HAP-1 (cell line): ENCODE data around the gene PXDN.
A peak's percentile ranks its signal among the peaks of the same experiment; 100 is the strongest.
"Not testable (repeated sequence)": the region's sequence is repeated elsewhere in the genome, so short reads cannot be mapped to it uniquely, and the experiment has no call there.

Experiments
- DNase-seq, 2 experiments: peaks; one replicate each; pipeline ENCODE4 v3.0.0-alpha.2; 2016 to 2020; ENCODE audit warnings: low spot score in 2 of 2
- H3K27me3 ChIP-seq: fragments of 250-450 bp; sonication (Bioruptor Pico); 2 replicates; pipeline ENCODE4 v1.5.1; 2020; ENCODE audit warnings: low read depth, mild to moderate bottlenecking, moderate library complexity
- H3K36me3 ChIP-seq: fragments of 250-450 bp; sonication (Bioruptor Pico); replicated peaks from 2 replicates; pipeline ENCODE4 v1.5.1; 2020; ENCODE audit warnings: mild to moderate bottlenecking
- H3K4me1 ChIP-seq: fragments of 250-450 bp; sonication (Bioruptor Pico); 2 replicates; pipeline ENCODE4 v1.5.1; 2020; ENCODE audit warnings: mild to moderate bottlenecking
- H3K4me3 ChIP-seq: fragments of 250-450 bp; sonication (Bioruptor Pico); 2 replicates; pipeline ENCODE4 v1.5.1; 2020; ENCODE audit warnings: mild to moderate bottlenecking, moderate library complexity
- H3K9me3 ChIP-seq: fragments of 250-450 bp; sonication (Bioruptor Pico); 2 replicates; pipeline ENCODE4 v1.5.1; 2020; ENCODE audit warnings: mild to moderate bottlenecking, moderate library complexity
- in situ Hi-C: fragments of 300-500 bp; cut with MboI; formaldehyde crosslinking; loops from 3 replicates; pipeline ENCODE4 v1.14.3; 2020; ENCODE audit warnings: low sequenced_read_pairs, inconsistent platforms, mixed read lengths

PXDN gene

DNA sequence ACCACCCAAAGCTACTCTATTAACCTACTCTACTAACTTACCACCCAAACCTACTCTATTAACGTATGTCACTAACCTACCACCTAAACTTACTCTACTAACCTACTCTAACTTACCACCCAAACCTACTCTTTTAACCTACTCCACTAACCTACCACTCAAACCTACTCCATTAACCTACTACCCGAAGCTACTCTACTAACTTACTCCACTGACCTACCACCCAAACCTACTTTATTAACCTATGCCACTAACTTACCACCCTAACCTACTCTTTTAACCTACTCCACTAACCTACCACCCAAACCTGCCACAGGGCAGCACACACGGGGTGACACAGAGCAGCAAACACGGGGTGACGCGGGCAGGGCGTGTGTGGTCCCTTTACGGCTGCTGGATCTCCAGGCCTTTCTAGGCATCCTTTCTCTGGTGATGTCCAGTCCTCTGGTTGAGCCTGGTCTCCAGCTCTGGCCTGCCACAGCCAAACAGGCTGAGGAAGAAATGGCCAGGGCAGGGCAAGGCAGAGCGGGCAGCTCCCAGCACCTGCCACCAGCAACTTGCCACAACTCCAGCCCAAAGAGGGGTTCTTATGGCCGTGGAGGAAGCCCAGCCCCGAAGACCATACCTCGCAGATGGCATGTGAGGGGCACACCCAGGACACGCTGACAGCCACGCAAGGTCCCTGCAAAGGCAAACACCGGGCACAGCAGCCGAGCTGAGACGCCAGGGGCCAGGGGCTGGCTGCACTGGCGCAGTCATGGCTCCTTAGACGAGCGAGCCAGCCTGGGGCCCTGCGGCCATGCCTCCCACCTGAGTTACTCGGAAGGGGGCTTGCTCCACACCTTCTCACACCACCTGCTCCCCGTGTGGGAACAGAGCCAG is 25.7 kb downstream of the PXDN start:
- H3K27me3 ChIP-seq, result no peaks in the 10 kb centered on the region
- H3K4me1 ChIP-seq, result no peaks in the 10 kb centered on the region
- no peak for DNase-seq
- no peaks in the 10 kb centered on the region for H3K9me3 ChIP-seq
- no peak overlapping the region for H3K4me3 ChIP-seq
- no peaks in the 10 kb centered on the region for H3K36me3 ChIP-seq
- in situ Hi-C loops, result no loop called here

DNA sequence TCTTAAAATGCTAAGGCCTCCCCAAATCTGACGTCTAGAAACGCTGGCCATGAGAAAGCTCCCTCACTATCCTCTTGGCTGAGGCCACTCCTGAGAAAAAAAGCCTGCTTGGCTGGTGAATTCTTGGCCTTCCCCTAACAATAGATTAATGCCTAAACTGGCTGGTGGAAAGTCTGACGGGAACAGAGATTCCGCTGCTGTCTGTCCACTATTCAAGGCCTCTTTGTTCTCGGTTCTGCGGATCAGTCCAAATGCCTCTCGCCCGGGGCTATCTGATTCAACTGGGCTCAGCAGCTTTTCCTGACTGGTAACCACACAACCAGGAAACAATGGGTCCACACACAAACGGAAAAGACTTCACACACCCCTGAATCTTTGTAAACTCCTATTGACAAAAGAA is 27.2 kb downstream of the PXDN start:
- H3K9me3 ChIP-seq, result no peaks in the 10 kb centered on the region
- in situ Hi-C loops, result no loop called here
- H3K36me3 ChIP-seq, result no peaks in the 10 kb centered on the region
- no peaks in the 10 kb centered on the region for H3K27me3 ChIP-seq
- DNase-seq, result no peak
- H3K4me3 ChIP-seq, result no peak overlapping the region
- no peaks in the 10 kb centered on the region for H3K4me1 ChIP-seq

- no peaks in the 10 kb centered on the region for H3K27me3 ChIP-seq
- H3K36me3 ChIP-seq, result no peaks in the 10 kb centered on the region
- no peak overlapping the region for H3K4me3 ChIP-seq
- no peak for DNase-seq
- no peaks in the 10 kb centered on the region for H3K9me3 ChIP-seq
- in situ Hi-C loops, result no loop called here
- H3K4me1 ChIP-seq, result no peaks in the 10 kb centered on the region
Measured at GRCh38 chr2:1716441-1716840, 27.9 kb downstream of the PXDN start.

DNA sequence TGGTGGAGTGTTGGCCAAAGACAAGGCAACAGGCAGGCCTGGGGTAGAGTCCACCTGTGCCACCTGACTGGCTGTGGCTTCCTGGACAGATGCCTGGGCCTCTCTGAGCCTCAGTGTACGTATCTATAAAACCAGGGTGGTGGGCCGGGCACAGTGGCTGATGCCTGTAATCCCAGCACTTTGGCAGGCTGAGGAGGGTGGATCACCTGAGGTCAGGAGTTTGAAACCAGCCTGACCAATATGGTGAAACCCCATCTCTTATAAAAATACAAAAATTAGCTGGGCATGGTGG is 28.4 kb downstream of the PXDN start:
- in situ Hi-C loops, DNase-seq, H3K4me1 ChIP-seq, H3K27me3 ChIP-seq, H3K36me3 ChIP-seq, H3K9me3 ChIP-seq, H3K4me3 ChIP-seq: not testable (repeated sequence)

GRCh38 chr2:1715184-1716013 is 28.9 kb downstream of the PXDN start:
- no peak overlapping the region for H3K4me3 ChIP-seq
- H3K36me3 ChIP-seq, result no peaks in the 10 kb centered on the region
- no peak for DNase-seq
- H3K9me3 ChIP-seq, result no peaks in the 10 kb centered on the region
- H3K27me3 ChIP-seq, result no peaks in the 10 kb centered on the region
- H3K4me1 ChIP-seq, result no peaks in the 10 kb centered on the region
- in situ Hi-C loops, result no loop called here

DNA sequence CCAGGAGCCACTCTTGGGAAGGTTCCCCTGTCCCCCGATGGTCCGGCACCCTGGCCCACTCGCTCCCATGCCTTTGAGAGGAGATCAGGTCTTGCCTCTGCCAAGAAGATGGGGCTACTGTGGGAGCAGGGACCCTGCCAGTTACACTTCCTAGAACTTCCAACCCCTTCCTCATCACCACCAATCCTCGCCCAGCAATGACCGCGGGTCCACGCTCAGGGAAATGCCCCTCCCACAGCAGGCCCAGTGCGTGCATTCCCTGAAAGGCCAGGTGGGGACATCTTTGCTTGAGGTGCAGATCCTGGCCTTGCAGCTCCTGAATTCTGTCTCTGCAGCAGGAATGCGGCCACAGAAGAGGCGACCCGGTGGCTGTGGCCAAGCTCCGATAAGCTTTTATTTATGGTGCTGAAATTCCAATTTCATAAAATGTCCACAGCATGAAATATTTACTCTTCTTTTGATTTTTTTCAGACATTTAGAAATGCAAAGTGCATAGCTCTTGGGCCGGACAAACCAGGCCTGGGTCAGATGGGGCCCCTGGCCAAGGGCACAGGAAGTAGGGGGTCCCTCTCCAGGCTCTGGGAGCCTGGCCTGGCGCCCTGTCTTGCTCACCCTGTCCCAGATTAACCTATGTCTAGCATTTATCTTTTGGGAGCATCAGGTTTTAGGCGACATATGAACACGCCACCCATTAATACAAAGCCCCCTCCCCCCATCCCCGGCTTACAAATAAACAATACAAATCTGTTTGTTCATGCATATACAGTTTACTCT is 29.8 kb downstream of the PXDN start:
- in situ Hi-C loops, result no loop called here
- no peak for DNase-seq

GRCh38 chr2:1713839-1714236 is 30.5 kb downstream of the PXDN start:
- no peaks in the 10 kb centered on the region for H3K9me3 ChIP-seq
- no peak for DNase-seq
- H3K4me1 ChIP-seq, result no peaks in the 10 kb centered on the region
- in situ Hi-C loops, result no loop called here
- no peak overlapping the region for H3K4me3 ChIP-seq
- no peaks in the 10 kb centered on the region for H3K27me3 ChIP-seq
- H3K36me3 ChIP-seq, result no peaks in the 10 kb centered on the region

More for the DNA sequence above, 29.8 kb downstream of the PXDN start:
- no peak overlapping the region for H3K4me3 ChIP-seq
- no peaks in the 10 kb centered on the region for H3K36me3 ChIP-seq
- H3K27me3 ChIP-seq, result no peaks in the 10 kb centered on the region
- H3K4me1 ChIP-seq, result no peaks in the 10 kb centered on the region
- H3K9me3 ChIP-seq, result no peaks in the 10 kb centered on the region

DNA sequence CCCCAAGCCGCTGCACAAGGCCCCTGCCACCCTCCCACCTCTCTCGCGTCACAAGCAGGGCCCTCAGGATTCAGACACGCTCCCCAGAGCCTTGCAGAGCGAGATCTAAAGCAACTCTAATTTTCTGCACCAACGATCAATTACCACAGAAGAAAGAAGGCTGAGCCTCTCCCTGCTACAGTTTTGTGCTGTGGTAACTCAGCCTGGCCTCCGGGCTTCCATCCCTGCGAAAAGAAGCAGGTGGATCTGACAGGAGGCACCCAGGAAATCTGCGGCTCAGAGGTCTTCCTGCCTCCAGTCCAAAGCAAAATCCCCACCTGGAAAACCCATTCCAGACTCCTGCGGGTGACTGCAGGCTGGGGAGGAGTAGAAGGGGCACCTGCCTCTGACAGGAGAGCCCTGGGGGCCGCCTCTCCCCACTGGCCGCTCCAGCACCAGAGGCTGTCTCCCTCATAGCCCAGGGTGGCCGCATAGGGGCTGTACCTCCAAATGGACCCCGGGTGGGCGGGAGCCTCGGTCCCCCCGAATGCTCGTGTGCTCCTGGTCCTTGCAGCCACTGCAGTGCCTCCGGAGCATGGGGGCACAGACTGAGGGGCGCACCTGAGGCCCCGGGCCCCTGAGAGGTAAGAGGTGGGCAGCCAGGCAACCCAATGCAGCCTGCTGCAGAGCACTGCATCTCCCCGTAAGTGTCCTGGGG is 31.0 kb downstream of the PXDN start:
- no peaks in the 10 kb centered on the region for H3K9me3 ChIP-seq
- no peak overlapping the region for H3K4me3 ChIP-seq
- DNase-seq, result no peak
- no peaks in the 10 kb centered on the region for H3K27me3 ChIP-seq
- no peaks in the 10 kb centered on the region for H3K36me3 ChIP-seq
- in situ Hi-C loops, result no loop called here
- H3K4me1 ChIP-seq, result no peaks in the 10 kb centered on the region

DNA sequence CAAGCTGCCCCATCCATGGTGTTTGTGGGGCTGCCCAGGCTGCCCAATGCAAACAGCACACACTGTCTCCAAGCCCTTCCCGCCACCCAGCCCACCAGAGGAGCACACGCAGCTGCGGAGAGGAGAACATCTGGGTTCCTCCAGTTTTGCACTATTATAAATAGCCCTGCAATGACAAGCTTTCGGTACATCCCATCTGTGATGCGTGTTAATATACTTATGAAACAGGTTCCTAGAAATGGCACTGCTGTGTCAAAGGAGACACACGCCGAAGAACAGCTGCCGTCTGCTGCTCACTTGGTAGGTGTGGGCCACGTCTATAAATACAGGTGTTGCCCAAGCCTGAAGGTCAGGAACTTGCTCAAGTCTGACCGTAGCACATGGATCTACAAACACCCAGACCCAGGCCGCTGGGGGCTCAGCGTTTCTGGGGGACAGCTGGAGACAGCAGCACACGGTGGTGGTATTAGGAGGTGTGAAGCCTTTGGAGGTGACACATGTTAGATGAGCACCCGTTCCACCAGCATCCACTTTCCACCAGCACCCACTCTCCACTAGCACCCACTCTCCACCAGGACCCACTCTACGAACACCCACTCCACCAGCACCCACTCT is 34.3 kb downstream of the PXDN start:
- Histone ChIP-seq H3K27me3 (no peaks in the 10 kb centered on the region), H3K4me1 (no peaks in the 10 kb centered on the region), H3K9me3 (no peaks in the 10 kb centered on the region), H3K4me3 (no peak overlapping the region), H3K36me3 (no peaks in the 10 kb centered on the region)
- in situ Hi-C loops, result no loop called here
- no peak for DNase-seq

GRCh38 chr2:1709335-1709605 is 35.0 kb downstream of the PXDN start:
- H3K9me3 ChIP-seq, result no peaks in the 10 kb centered on the region
- no peaks in the 10 kb centered on the region for H3K4me1 ChIP-seq
- in situ Hi-C loops, result no loop called here
- DNase-seq, result no peak
- no peaks in the 10 kb centered on the region for H3K27me3 ChIP-seq
- H3K36me3 ChIP-seq, result no peaks in the 10 kb centered on the region
- H3K4me3 ChIP-seq, result no peak overlapping the region

GRCh38 chr2:1708476-1709334 is 35.6 kb downstream of the PXDN start:
- H3K9me3 ChIP-seq, result no peaks in the 10 kb centered on the region
- in situ Hi-C loops, result no loop called here
- DNase-seq, result no peak
- no peaks in the 10 kb centered on the region for H3K4me1 ChIP-seq
- no peaks in the 10 kb centered on the region for H3K36me3 ChIP-seq
- H3K27me3 ChIP-seq, result no peaks in the 10 kb centered on the region
- no peak overlapping the region for H3K4me3 ChIP-seq

DNA sequence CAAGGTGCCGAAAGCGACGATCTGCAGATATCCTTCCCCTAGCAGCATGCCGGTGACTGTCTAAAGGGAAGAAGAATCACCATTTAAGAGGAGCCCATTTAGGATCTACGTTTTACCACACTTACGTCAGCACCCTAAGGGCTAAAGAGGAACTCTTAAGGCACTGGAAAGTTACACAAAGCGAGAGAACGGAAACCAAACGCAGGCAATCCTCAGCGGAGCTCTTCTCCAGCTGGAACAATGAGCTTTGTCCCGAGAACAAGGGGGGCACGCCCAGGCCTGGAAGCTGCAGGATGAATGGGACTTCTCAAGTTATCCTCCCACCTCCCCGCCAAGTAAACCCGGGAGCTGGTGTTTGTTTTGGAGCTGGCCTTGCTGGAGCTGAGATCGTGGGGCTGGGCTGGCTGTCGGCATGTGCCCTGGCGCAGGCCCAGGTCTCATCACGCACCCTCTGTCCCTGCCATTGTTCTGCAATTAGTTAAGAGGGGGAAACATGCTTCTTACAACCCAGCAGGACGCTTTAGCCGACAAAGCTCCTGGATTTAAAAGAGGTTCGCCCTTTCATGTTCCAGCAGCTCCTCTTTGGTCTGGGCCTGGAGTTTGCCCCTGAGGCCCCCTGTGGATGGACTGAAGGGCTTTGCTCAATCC is 36.4 kb downstream of the PXDN start:
- H3K9me3 ChIP-seq, result no peaks in the 10 kb centered on the region
- H3K36me3 ChIP-seq, result no peaks in the 10 kb centered on the region
- peak in 1 of 2 experiments; percentile 35 for DNase-seq
- in situ Hi-C loops, result no loop called here
- no peaks in the 10 kb centered on the region for H3K4me1 ChIP-seq
- H3K27me3 ChIP-seq, result no peaks in the 10 kb centered on the region
- H3K4me3 ChIP-seq, result no peak overlapping the region
